ENCODE results near the gene OR2D3.

The OR2D3 gene

GRCh38 chr11:6911378-6911777 is 9.4 kb upstream of the OR2D3 start:
- DNase-seq (ENCODE audit: low read depth in 2 of 2) = no peak
- TF ChIP-seq CTCF (IDR thresholded peaks at IDR 0.05; ENCODE audit: low read depth, low read length) = no peak
- no peak overlapping the region for H3K4me3 ChIP-seq (replicated peaks in 1 of 2; ENCODE audit: low read depth in 2 of 2, low read length in 2 of 2)

GRCh38 chr11:6911948-6912347 is 8.9 kb upstream of the OR2D3 start:
- peak; percentile 49 to 67 for DNase-seq (ENCODE audit: low read depth in 2 of 2)
- no peak for TF ChIP-seq CTCF (IDR thresholded peaks at IDR 0.05; ENCODE audit: low read depth, low read length)
- H3K4me3 ChIP-seq (replicated peaks in 1 of 2; ENCODE audit: low read depth in 2 of 2, low read length in 2 of 2) = no peak overlapping the region

- no peak overlapping the region for H3K4me3 ChIP-seq (replicated peaks in 1 of 2; ENCODE audit: low read depth in 2 of 2, low read length in 2 of 2)
- DNase-seq (ENCODE audit: low read depth in 2 of 2) = no peak
- no peak for TF ChIP-seq CTCF (IDR thresholded peaks at IDR 0.05; ENCODE audit: low read depth, low read length)
These were observed 1.1 kb upstream of the OR2D3 start for GRCh38 chr11:6919698-6920097.

GRCh38 chr11:6925007-6925577 is 4.3 kb downstream of the OR2D3 start:
- H3K4me3 ChIP-seq (replicated peaks in 1 of 2; ENCODE audit: low read depth in 2 of 2, low read length in 2 of 2) = no peak overlapping the region
- no peak for TF ChIP-seq CTCF (IDR thresholded peaks at IDR 0.05; ENCODE audit: low read depth, low read length)

GRCh38 chr11:6925636-6926207 is 4.9 kb downstream of the OR2D3 start:
- DNase-seq (ENCODE audit: low read depth in 2 of 2) = peak; percentile 19 to 52
- no peak for TF ChIP-seq CTCF (IDR thresholded peaks at IDR 0.05; ENCODE audit: low read depth, low read length)
- H3K4me3 ChIP-seq (replicated peaks in 1 of 2; ENCODE audit: low read depth in 2 of 2, low read length in 2 of 2) = peak overlapping the region; percentile 93

More at GRCh38 chr11:6925007-6925577, 4.3 kb downstream of the OR2D3 start:
- DNase-seq (ENCODE audit: low read depth in 2 of 2) = no peak

GRCh38 chr11:6926208-6927029 is 5.6 kb downstream of the OR2D3 start, which contains the start of gene ZNF215:
TSS of gene ZNF215 (plus strand) at chr11:6926426. CDS start at chr11:6932273, 5,847 bp downstream.
- H3K4me3 ChIP-seq (replicated peaks in 1 of 2; ENCODE audit: low read depth in 2 of 2, low read length in 2 of 2) = peak within 1 kb of the TSS; percentile 93
- peak; percentile 89 to 92 for DNase-seq (ENCODE audit: low read depth in 2 of 2)
- TF ChIP-seq CTCF (IDR thresholded peaks at IDR 0.05; ENCODE audit: low read depth, low read length) = no peak

Measured in cardiac fibroblast (primary cell).